Kidney (tissue), 22 donors: ENCODE data around the gene TRIM67. TPM values are rescaled to one million over a fixed set of nuclear protein-coding genes. Genes with fewer than 3 reads are reported as not detected.

Experiments used
- DNase-seq, 5 donors: peaks; one replicate each; pipeline ENCODE4 v3.0.0-alpha.2; 2013 to 2020
- FAIRE-seq: peaks from 2 replicates; lab custom pipeline; 2012; peaks lifted over from hg19 to GRCh38; lab: Jason Lieb, UNC
- H3K27ac ChIP-seq, 2 donors: one replicate each; pipeline ENCODE4 v1.7.0; 2013; ENCODE audit warnings: low read depth in 2 of 2, low read length in 2 of 2, inconsistent platforms in 1 of 2
- H3K27me3 ChIP-seq: one replicate; pipeline ENCODE4 v1.7.1; 2013; ENCODE audit warnings: low read length, inconsistent platforms; ENCODE audit not compliant: control insufficient read depth, insufficient read depth
- H3K36me3 ChIP-seq, 3 donors: one replicate each; pipeline versions ENCODE4 v1.7.0 to v1.7.1; 2013; ENCODE audit warnings: low read length in 3 of 3, control low read depth in 1 of 3, inconsistent platforms in 1 of 3; ENCODE audit not compliant: insufficient read depth in 3 of 3, control insufficient read depth in 2 of 3
- H3K4me1 ChIP-seq, 3 donors: one replicate each; pipeline versions ENCODE4 v1.7.0 to v1.7.1; 2013; ENCODE audit warnings: low read length in 3 of 3, inconsistent platforms in 1 of 3, low read depth in 1 of 3; ENCODE audit not compliant: control insufficient read depth in 2 of 3, insufficient read depth in 2 of 3
- H3K4me3 ChIP-seq, 3 donors: one replicate each; pipeline versions ENCODE4 v1.7.0 to v1.8.1; 2013; ENCODE audit warnings: low read length in 3 of 3, control low read depth in 1 of 3, inconsistent platforms in 1 of 3
- H3K9ac ChIP-seq, 3 donors: one replicate each; pipeline versions ENCODE4 v1.7.0 to v1.7.1; 2013; ENCODE audit warnings: low read length in 3 of 3, control low read depth in 1 of 3, inconsistent platforms in 1 of 3
- H3K9me3 ChIP-seq, 3 donors: one replicate each; pipeline versions ENCODE4 v1.7.0 to v1.7.1; 2013; ENCODE audit warnings: low read length in 3 of 3, control low read depth in 1 of 3, inconsistent platforms in 1 of 3; ENCODE audit not compliant: control insufficient read depth in 2 of 3, insufficient read depth in 1 of 3
- CTCF ChIP-seq: IDR thresholded peaks from 3 replicates; pipeline ENCODE4 v1.5.1; 2012; ENCODE audit warnings: mild to moderate bottlenecking, moderate library complexity, borderline replicate concordance; ENCODE audit not compliant: insufficient read depth; ENCODE audit errors: extremely low read depth
- intact Hi-C: fragments of 100-400 bp; cut with DNase I; formaldehyde crosslinking; loops from one replicate; pipeline ENCODE4 v1.11.1; 2022
- long read RNA-seq, 10 donors: library from polyadenylated mRNA in 1 of 10; unstranded in 1 of 10; transcript quantifications; one replicate each; pipeline ENCODE4 v2.0.0 and lab custom pipeline, GENCODE V29; 2021 to 2026
- polyA plus RNA-seq: library from polyadenylated mRNA; stranded (reverse); fragments of 350-450 nt; fragmentation: Illumina TruSeq; extraction: RNeasy Lipid Tissue Mini Kit (QIAGEN cat#74804); gene quantifications from one replicate; pipeline ENCODE4 v1.2.3, GENCODE V29; 2014; ENCODE audit warnings: low read depth, low replicate concordance; ENCODE audit not compliant: insufficient read depth
- total RNA-seq: library from RNA; stranded (reverse); fragmentation: NEBNext Ultra II Directional; extraction: Animal tissue kit (Norgen Biotek cat#: 25700); gene quantifications from one replicate; pipeline ENCODE4 v1.2.1, GENCODE V29; 2021
- donor health status: control.
- donor health status: control.
- donor health status: control.
- donor health status: control.
- donor health status: control.
- donor health status: DM: yes; HTN: yes; CAD: no.
- donor health status: Normal renal cell carcinoma (clear cell type).

Gene TRIM67
- total RNA-seq: not detected
- 0.04 TPM for polyA plus RNA-seq
- long read RNA-seq, donor 1: 0 reads
- long read RNA-seq, donor 2: 0 reads
- long read RNA-seq, donor 3: 0 reads
- long read RNA-seq, donor 4: 0 reads
- long read RNA-seq, donor 5: 0 reads
- long read RNA-seq, donor 6: 0 reads
- long read RNA-seq, donor 7: 0 reads
- long read RNA-seq, donor 8: 0 reads
- long read RNA-seq, donor 9: 0 reads
- long read RNA-seq, donor 10: 0 reads

DNA sequence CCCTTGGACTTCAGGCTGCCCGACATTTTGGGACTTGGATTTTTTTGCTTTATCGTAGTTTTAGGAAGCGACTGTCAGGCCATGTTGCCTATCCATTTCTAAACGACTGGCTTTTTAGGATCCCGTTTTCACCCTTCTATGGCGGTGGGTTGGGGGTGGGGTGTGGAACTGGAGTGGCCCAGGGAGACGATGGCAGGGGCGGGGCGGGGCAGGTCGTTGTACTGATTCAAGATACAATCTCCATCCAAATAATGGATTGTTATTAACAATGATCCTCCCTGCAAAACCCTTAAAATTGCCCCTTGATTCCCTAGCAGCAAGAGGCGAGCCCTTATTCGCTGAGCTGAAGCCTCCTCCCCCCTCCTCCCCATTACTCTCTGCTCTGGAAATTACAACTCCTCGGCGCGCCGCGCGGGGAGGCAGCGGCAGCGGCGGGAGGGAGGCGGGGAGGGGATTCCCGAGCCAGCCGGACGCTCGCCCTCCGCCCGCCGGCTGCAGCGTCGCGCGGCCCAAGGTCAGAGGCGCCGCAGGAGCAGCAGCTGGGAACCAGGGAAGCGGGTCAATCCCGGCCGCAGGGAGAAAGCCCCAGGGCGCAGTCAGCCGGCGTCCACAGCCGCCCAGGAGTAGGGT, at the start of gene TRIM67:
Gene TRIM67, plus strand, starts transcription at position 392 of the 630 bp plus-strand sequence. CDS start 912 bp downstream, outside the sequence.
- TF ChIP-seq CTCF: no peak
- Histone ChIP-seq H3K27ac (no peak within 1 kb of the TSS), H3K9ac (no peak within 1 kb of the TSS), H3K4me1 (peaks cover 0 to 12% (median 0%) of the 10 kb centered on the region in 3 donors), H3K36me3 (no peaks in the 10 kb centered on the region), H3K4me3 (peak within 1 kb of the TSS in 2 of 3 donors; percentile 31 to 39), H3K9me3 (no peaks in the 10 kb centered on the region), H3K27me3 (peaks cover 34% of the 10 kb centered on the region)
- FAIRE-seq (no peak), DNase-seq (peak in 4 of 5 donors; percentile 38 to 81 (median 58))
- intact Hi-C loops: no loop called here

GRCh38 chr1:231116738-231117137, 45.1 kb upstream of the TRIM67 start:
- Histone ChIP-seq H3K4me3 (no peak overlapping the region), H3K9me3 (peaks cover 0 to 8% (median 4%) of the 10 kb centered on the region in 3 donors), H3K9ac (no peak overlapping the region), H3K27ac (no peak overlapping the region), H3K4me1 (no peaks in the 10 kb centered on the region), H3K36me3 (no peaks in the 10 kb centered on the region), H3K27me3 (no peaks in the 10 kb centered on the region)
- TF ChIP-seq CTCF: no peak
- intact Hi-C loops: no loop called here
- DNase-seq (no peak), FAIRE-seq (no peak)

GRCh38 chr1:231118704-231119453, 43.0 kb upstream of the TRIM67 start:
- intact Hi-C loops: no loop called here
- DNase-seq: no peak
- no peak overlapping the region for H3K9ac ChIP-seq
- H3K27me3 ChIP-seq: no peaks in the 10 kb centered on the region
- no peak overlapping the region for H3K4me3 ChIP-seq
- no peak overlapping the region for H3K27ac ChIP-seq
- peaks cover 0 to 5% (median 4%) of the 10 kb centered on the region in 3 donors for H3K9me3 ChIP-seq
- H3K36me3 ChIP-seq: no peaks in the 10 kb centered on the region
- no peak for FAIRE-seq
- H3K4me1 ChIP-seq: no peaks in the 10 kb centered on the region
- TF ChIP-seq CTCF: no peak
